Occipital lobe (tissue), 2 donors: ENCODE data around the gene SPINT2. TPM values are rescaled to one million over a fixed set of nuclear protein-coding genes. Genes with fewer than 3 reads are reported as not detected.
"Not testable (repeated sequence)": the region's sequence is repeated elsewhere in the genome, so short reads cannot be mapped to it uniquely, and the experiment has no call there.

Experiments used
- DNase-seq: peaks from one replicate; lab custom pipeline; 2025; lab: John Stamatoyannopoulos, UW
- total RNA-seq: library from RNA; depleted of rRNA; stranded (reverse); fragments of >200 nt; gene quantifications from one replicate; pipeline ENCODE4 v1.2.3, GENCODE V29; 2014

The SPINT2 gene
- total RNA-seq, 1 donor from 2014 or later: 73.9 TPM

GRCh38 chr19:38234615-38235014 lies 29.8 kb upstream of the SPINT2 start:
- DNase-seq: no peak

GRCh38 chr19:38239816-38240215 lies 24.6 kb upstream of the SPINT2 start:
- DNase-seq: no peak

GRCh38 chr19:38243279-38243673 lies 21.1 kb upstream of the SPINT2 start:
- DNase-seq: no peak

GRCh38 chr19:38245826-38246498 lies 18.4 kb upstream of the SPINT2 start:
- no peak for DNase-seq

GRCh38 chr19:38247126-38247525 lies 17.2 kb upstream of the SPINT2 start:
- no peak for DNase-seq

- DNase-seq: no peak
These were observed 16.6 kb upstream of the SPINT2 start for GRCh38 chr19:38247734-38248268.

- DNase-seq: no peak
These were observed 16.0 kb upstream of the SPINT2 start for GRCh38 chr19:38248421-38248820.

- no peak for DNase-seq
These were observed 13.9 kb upstream of the SPINT2 start for GRCh38 chr19:38250428-38250820.

GRCh38 chr19:38250821-38251563 lies 13.4 kb upstream of the SPINT2 start:
- DNase-seq: peak; percentile 40

- DNase-seq: no peak
These were observed 12.8 kb upstream of the SPINT2 start for GRCh38 chr19:38251564-38252051.

- no peak for DNase-seq
These were observed 12.0 kb upstream of the SPINT2 start for GRCh38 chr19:38252385-38252784.

GRCh38 chr19:38252941-38253691 lies 11.3 kb upstream of the SPINT2 start:
- DNase-seq: peak; percentile 86

GRCh38 chr19:38253788-38254187 lies 10.6 kb upstream of the SPINT2 start:
- no peak for DNase-seq

GRCh38 chr19:38255383-38256014 lies 8.9 kb upstream of the SPINT2 start:
- no peak for DNase-seq

- DNase-seq: not testable (repeated sequence)
These were observed 2.4 kb upstream of the SPINT2 start for GRCh38 chr19:38261942-38262341.

- DNase-seq: no peak
These were observed 1.6 kb upstream of the SPINT2 start for GRCh38 chr19:38262585-38263268.

GRCh38 chr19:38263689-38264485 lies 486 bp upstream of the SPINT2 start:
- DNase-seq: peak; percentile 70

- DNase-seq: no peak
These were observed 964 bp downstream of the SPINT2 start for GRCh38 chr19:38265213-38265861.

GRCh38 chr19:38265921-38266429 lies 1.6 kb downstream of the SPINT2 start:
- no peak for DNase-seq
